HG02870 (cell line): ENCODE measurements around the gene GNG7.
"Not testable (repeated sequence)": the region's sequence is repeated elsewhere in the genome, so short reads cannot be mapped to it uniquely, and the experiment has no call there.

Experiments used
- ATAC-seq: cut with Tn5 transposase; IDR thresholded peaks from one replicate; pipeline ENCODE4 v1.9.1; 2021; ENCODE audit warnings: mild to moderate bottlenecking, moderate library complexity; ENCODE audit not compliant: unreplicated experiment

Gene GNG7

GRCh38 chr19:2646866-2647535 is 55.5 kb downstream of the GNG7 start:
- ATAC-seq, result no peak

GRCh38 chr19:2645826-2646225 is 56.7 kb downstream of the GNG7 start:
- ATAC-seq, result no peak

GRCh38 chr19:2643123-2643737 is 59.3 kb downstream of the GNG7 start:
- not testable (repeated sequence) for ATAC-seq

GRCh38 chr19:2641332-2641698 is 61.2 kb downstream of the GNG7 start:
- no peak for ATAC-seq

- no peak for ATAC-seq
Measured at GRCh38 chr19:2640563-2641331, 61.7 kb downstream of the GNG7 start.

GRCh38 chr19:2639999-2640398 is 62.5 kb downstream of the GNG7 start:
- ATAC-seq, result no peak

- ATAC-seq, result no peak
Measured at GRCh38 chr19:2638417-2638940, 64.0 kb downstream of the GNG7 start.

- no peak for ATAC-seq
Measured at GRCh38 chr19:2636897-2637683, 65.4 kb downstream of the GNG7 start.

GRCh38 chr19:2636141-2636896 is 66.2 kb downstream of the GNG7 start:
- ATAC-seq, result no peak

GRCh38 chr19:2634960-2635359 is 67.5 kb downstream of the GNG7 start:
- ATAC-seq, result no peak

GRCh38 chr19:2634228-2634951 is 68.1 kb downstream of the GNG7 start:
- ATAC-seq, result no peak

- ATAC-seq, result no peak
Measured at GRCh38 chr19:2633693-2634075, 68.8 kb downstream of the GNG7 start.

GRCh38 chr19:2631213-2631821 is 71.2 kb downstream of the GNG7 start:
- ATAC-seq, result no peak

- no peak for ATAC-seq
Measured at GRCh38 chr19:2630352-2631001, 72.0 kb downstream of the GNG7 start.

- ATAC-seq, result no peak
Measured at GRCh38 chr19:2629491-2630351, 72.8 kb downstream of the GNG7 start.

GRCh38 chr19:2628597-2628996 is 73.9 kb downstream of the GNG7 start:
- ATAC-seq, result no peak

- ATAC-seq, result no peak
Measured at GRCh38 chr19:2627855-2628254, 74.6 kb downstream of the GNG7 start.

- no peak for ATAC-seq
Measured at GRCh38 chr19:2627319-2627829, 75.1 kb downstream of the GNG7 start.
